Measurements from ENCODE around the gene VWCE.
A peak's percentile ranks its signal among the peaks of the same experiment; 100 is the strongest.

The VWCE gene

GRCh38 chr11:61334434-61335354 lies 39.6 kb upstream of the VWCE start:
- H3K27me3 Mint-ChIP-seq, result no peaks in the 10 kb centered on the region
- no peaks in the 10 kb centered on the region for H3K9me3 Mint-ChIP-seq
- DNase-seq (ENCODE audit: low spot score in 2 of 2) (no peak), ATAC-seq (replicated peaks; ENCODE audit: extremely low read depth, poor library complexity, severe bottlenecking) (no peak)
- H3K4me1 Mint-ChIP-seq, result peaks cover 41% of the 10 kb centered on the region
- peak overlapping the region; percentile 92 for H3K4me3 Mint-ChIP-seq
- no peak overlapping the region for H3K27ac Mint-ChIP-seq (ENCODE audit: low read depth)
- peaks cover 25% of the 10 kb centered on the region for H3K36me3 Mint-ChIP-seq (ENCODE audit: insufficient read depth)

- ATAC-seq (replicated peaks; ENCODE audit: extremely low read depth, poor library complexity, severe bottlenecking), result no peak
- Mint-ChIP-seq H3K9me3 (no peaks in the 10 kb centered on the region), H3K27me3 (no peaks in the 10 kb centered on the region), H3K4me1 (peaks cover 47% of the 10 kb centered on the region), H3K36me3 (ENCODE audit: insufficient read depth) (peaks cover 34% of the 10 kb centered on the region), H3K4me3 (peak overlapping the region; percentile 92), H3K27ac (ENCODE audit: low read depth) (peak overlapping the region; percentile 92)
- peak in 1 of 2 donors; percentile 24 for DNase-seq (ENCODE audit: low spot score in 2 of 2)
Observed at GRCh38 chr11:61333550-61334433, 38.7 kb upstream of the VWCE start.

GRCh38 chr11:61332797-61333549 lies 37.9 kb upstream of the VWCE start, which contains the start of the genes DDB1 and TKFC:
TSS of gene DDB1 (minus strand) at chr11:61333105. CDS start at chr11:61332968, 137 bp downstream.
TSS of gene TKFC (plus strand) at chr11:61333228. CDS start at chr11:61334729, 1,501 bp downstream.
- H3K36me3 Mint-ChIP-seq (ENCODE audit: insufficient read depth), result peaks cover 39% of the 10 kb centered on the region
- ATAC-seq (replicated peaks; ENCODE audit: extremely low read depth, poor library complexity, severe bottlenecking) (peak; percentile 95), DNase-seq (ENCODE audit: low spot score in 2 of 2) (peak; percentile 91 to 96)
- no peaks in the 10 kb centered on the region for H3K27me3 Mint-ChIP-seq
- no peaks in the 10 kb centered on the region for H3K9me3 Mint-ChIP-seq
- peak within 1 kb of the TSS; percentile 92 for H3K4me3 Mint-ChIP-seq
- H3K4me1 Mint-ChIP-seq, result peaks cover 48% of the 10 kb centered on the region
- peak within 1 kb of the TSS; percentile 92 for H3K27ac Mint-ChIP-seq (ENCODE audit: low read depth)

DNA sequence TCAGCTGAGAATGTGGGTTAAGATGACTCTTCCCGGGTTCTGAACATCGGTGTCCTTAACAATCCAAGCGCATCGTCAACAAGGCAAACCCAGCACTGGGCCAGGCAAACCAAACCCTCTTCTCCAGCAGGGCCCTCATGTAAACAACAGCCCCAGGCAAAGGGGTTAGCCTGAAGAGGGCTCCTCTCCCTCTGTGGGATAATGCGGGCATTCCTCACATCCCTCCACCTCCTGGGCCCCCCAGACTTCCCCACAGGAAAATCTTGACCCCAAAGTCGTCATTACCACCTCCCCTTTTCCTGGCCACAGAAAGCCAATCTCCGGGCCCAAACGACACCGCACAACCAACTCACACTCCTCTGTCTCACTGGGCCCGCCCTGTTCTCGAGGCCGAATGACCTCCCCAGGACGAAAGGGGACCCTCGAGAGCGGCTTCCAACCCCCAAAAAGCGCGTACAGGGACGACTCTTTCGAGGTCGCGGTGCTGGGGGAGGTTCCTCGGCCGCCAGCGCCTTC lies 37.2 kb upstream of the VWCE start:
- H3K36me3 Mint-ChIP-seq (ENCODE audit: insufficient read depth), result peaks cover 43% of the 10 kb centered on the region

DNA sequence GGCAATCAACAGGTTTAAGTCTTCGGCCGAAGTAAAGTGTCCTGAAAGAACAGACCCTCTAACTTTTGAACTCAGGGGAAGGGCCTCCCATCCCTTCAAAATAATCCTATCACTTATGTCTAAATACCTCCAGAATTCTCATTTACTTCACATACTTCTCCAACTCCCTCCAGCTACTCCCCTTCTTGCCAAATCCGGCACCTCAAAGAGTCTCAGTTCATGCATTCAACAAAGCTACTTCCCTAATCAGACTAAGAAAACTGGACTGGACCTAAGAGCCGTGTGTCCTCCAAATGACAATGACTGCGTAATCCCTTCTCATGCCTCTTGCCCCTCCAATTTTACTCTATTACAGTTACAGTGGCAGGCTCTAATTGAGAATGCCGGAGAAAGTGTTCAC lies 36.5 kb upstream of the VWCE start:
- Mint-ChIP-seq H3K4me1 (peaks cover 42% of the 10 kb centered on the region), H3K4me3 (peak overlapping the region; percentile 92), H3K27me3 (no peaks in the 10 kb centered on the region), H3K9me3 (no peaks in the 10 kb centered on the region), H3K27ac (ENCODE audit: low read depth) (peak overlapping the region; percentile 92), H3K36me3 (ENCODE audit: insufficient read depth) (peaks cover 48% of the 10 kb centered on the region)
- DNase-seq (ENCODE audit: low spot score in 2 of 2), result no peak
- no peak for ATAC-seq (replicated peaks; ENCODE audit: extremely low read depth, poor library complexity, severe bottlenecking)

More for the DNA sequence above, 37.2 kb upstream of the VWCE start:
- Mint-ChIP-seq H3K4me1 (peaks cover 48% of the 10 kb centered on the region), H3K4me3 (peak overlapping the region; percentile 92), H3K9me3 (no peaks in the 10 kb centered on the region), H3K27me3 (no peaks in the 10 kb centered on the region), H3K27ac (ENCODE audit: low read depth) (peak overlapping the region; percentile 92)
- peak; percentile 1 for ATAC-seq (replicated peaks; ENCODE audit: extremely low read depth, poor library complexity, severe bottlenecking)
- DNase-seq (ENCODE audit: low spot score in 2 of 2), result no peak

DNA sequence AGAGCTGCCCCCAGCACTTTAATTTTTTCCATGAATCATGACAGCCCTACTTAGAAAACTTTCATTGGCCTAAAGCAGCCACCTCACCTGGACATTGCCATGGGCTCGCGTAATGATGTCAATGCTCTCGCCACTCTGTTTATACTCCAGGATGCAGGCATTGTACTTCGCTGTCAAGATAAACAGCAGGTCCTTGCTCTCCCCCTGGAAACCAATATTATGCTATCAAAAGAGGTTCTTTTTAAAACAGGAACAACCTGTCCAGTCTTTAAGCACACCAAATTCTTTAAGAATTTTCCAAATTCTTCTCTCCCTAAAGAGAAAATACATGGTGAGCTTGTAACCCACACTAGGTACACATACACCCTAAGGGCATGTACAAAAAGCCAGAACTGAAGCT lies 34.8 kb upstream of the VWCE start:
- Mint-ChIP-seq H3K4me1 (peaks cover 52% of the 10 kb centered on the region), H3K36me3 (ENCODE audit: insufficient read depth) (peaks cover 59% of the 10 kb centered on the region), H3K9me3 (no peaks in the 10 kb centered on the region), H3K27ac (ENCODE audit: low read depth) (no peak overlapping the region), H3K27me3 (no peaks in the 10 kb centered on the region), H3K4me3 (no peak overlapping the region)
- DNase-seq (ENCODE audit: low spot score in 2 of 2), result no peak
- no peak for ATAC-seq (replicated peaks; ENCODE audit: extremely low read depth, poor library complexity, severe bottlenecking)

DNA sequence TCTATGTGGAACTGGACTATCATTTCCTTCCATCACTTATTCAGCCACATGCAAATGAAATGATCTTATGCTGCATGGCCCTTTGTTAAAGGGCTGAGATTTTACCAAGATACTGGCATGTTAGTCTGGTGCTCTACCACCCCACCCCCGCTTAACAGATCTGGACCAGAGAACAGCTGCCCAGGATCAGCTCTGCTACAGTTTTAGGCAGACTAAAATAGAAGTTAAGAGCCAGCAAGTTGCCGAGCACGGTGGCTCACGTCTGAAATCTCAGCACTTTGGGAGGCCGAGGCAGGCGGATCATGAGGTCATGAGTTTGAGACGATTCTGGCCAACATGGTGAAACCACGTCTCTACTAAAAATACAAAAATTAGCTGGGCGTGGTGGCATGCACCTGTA lies 33.2 kb upstream of the VWCE start:
- no peak for ATAC-seq (replicated peaks; ENCODE audit: extremely low read depth, poor library complexity, severe bottlenecking)
- Mint-ChIP-seq H3K27ac (ENCODE audit: low read depth) (no peak overlapping the region), H3K4me1 (peaks cover 47% of the 10 kb centered on the region), H3K27me3 (no peaks in the 10 kb centered on the region), H3K9me3 (no peaks in the 10 kb centered on the region), H3K4me3 (no peak overlapping the region), H3K36me3 (ENCODE audit: insufficient read depth) (peaks cover 64% of the 10 kb centered on the region)
- DNase-seq (ENCODE audit: low spot score in 2 of 2), result no peak

DNA sequence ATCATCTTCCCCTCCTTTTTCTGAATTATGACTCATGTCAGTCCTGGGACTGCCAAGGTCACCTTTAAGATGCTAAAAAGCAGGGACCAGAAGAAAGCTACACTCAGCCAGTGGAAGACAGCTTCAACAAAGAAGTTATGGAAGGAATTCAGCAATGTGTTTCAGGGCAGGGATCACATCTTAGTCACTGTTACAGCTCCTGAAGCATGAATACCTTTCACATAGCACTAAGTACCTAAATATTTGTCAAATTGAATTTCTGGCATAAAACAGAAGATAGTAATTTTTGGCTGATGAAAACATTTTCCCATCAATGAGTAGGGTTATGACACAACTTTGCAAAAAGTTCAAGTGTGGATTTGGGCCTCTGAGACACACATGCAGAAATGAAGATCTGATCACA lies 32.6 kb upstream of the VWCE start:
- DNase-seq (ENCODE audit: low spot score in 2 of 2) (no peak), ATAC-seq (replicated peaks; ENCODE audit: extremely low read depth, poor library complexity, severe bottlenecking) (no peak)
- H3K4me3 Mint-ChIP-seq, result no peak overlapping the region
- peaks cover 64% of the 10 kb centered on the region for H3K36me3 Mint-ChIP-seq (ENCODE audit: insufficient read depth)
- H3K27me3 Mint-ChIP-seq, result no peaks in the 10 kb centered on the region
- H3K4me1 Mint-ChIP-seq, result peaks cover 41% of the 10 kb centered on the region
- H3K9me3 Mint-ChIP-seq, result no peaks in the 10 kb centered on the region
- no peak overlapping the region for H3K27ac Mint-ChIP-seq (ENCODE audit: low read depth)

DNA sequence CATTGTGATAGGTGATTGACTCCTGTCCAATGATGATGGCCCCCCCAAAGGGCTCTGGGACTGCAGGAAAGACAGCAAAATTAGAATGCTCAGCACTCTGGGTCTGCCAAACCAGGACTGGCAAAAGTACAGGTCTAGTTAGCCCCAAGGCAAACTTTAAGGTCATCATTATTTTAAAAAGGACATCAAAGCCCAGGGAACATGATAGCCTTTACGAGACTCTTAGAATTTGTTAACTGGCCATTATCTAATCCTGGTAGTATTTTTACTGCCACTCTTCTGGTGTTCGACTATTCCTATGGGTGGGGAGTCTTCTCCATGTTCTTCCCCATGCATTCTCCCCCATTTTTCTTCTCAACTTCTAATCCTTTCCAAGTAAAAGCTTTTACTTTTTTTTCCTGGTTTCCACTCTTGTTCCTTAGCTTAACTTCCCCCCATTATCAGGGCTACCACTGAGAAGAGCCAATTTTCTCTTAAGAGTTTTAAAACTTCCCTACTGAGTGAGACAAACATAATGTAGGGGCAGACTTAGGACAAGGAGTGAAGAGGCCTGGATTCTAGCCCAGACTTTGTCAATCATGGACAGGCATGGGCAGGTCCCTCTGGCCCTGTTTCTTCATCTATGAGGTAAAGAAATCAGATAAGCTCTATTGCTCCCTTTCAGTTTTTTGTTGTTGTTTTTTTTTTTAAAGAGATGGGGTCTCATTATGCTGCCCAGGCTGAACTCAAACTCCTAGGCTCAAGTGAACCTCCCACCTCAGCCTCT lies 30.7 kb upstream of the VWCE start:
- Mint-ChIP-seq H3K36me3 (ENCODE audit: insufficient read depth) (peaks cover 79% of the 10 kb centered on the region), H3K4me1 (peaks cover 23% of the 10 kb centered on the region), H3K27ac (ENCODE audit: low read depth) (peak overlapping the region; percentile 81), H3K9me3 (no peaks in the 10 kb centered on the region), H3K27me3 (no peaks in the 10 kb centered on the region), H3K4me3 (no peak overlapping the region)
- no peak for DNase-seq (ENCODE audit: low spot score in 2 of 2)
- ATAC-seq (replicated peaks; ENCODE audit: extremely low read depth, poor library complexity, severe bottlenecking), result no peak

- Mint-ChIP-seq H3K4me1 (no peaks in the 10 kb centered on the region), H3K27ac (ENCODE audit: low read depth) (no peak overlapping the region), H3K27me3 (no peaks in the 10 kb centered on the region), H3K4me3 (no peak overlapping the region), H3K36me3 (ENCODE audit: insufficient read depth) (peaks cover 65% of the 10 kb centered on the region), H3K9me3 (no peaks in the 10 kb centered on the region)
- no peak for ATAC-seq (replicated peaks; ENCODE audit: extremely low read depth, poor library complexity, severe bottlenecking)
- no peak for DNase-seq (ENCODE audit: low spot score in 2 of 2)
Observed at GRCh38 chr11:61315260-61315659, 20.1 kb upstream of the VWCE start.

DNA sequence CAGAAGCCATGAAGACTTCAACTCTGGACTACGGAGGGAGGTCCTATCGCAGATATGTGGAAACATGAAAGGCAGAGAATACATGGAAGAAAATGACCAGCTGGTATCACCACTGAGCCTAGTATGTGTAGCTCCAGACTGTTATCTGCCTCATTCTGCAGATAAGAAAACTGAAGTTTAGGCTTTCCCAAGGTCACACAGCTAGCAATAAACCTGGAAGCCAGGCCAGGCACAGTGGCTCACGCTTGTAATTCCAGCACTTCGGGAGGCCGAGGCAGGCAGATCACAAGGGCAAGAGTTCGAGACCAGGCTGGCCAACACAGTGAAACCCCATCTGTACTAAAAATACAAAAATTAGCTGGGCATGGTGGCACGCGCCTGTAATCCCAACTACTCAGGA lies 15.6 kb upstream of the VWCE start:
- Mint-ChIP-seq H3K4me1 (no peaks in the 10 kb centered on the region), H3K36me3 (ENCODE audit: insufficient read depth) (peaks cover 37% of the 10 kb centered on the region), H3K4me3 (no peak overlapping the region), H3K27ac (ENCODE audit: low read depth) (no peak overlapping the region), H3K9me3 (no peaks in the 10 kb centered on the region), H3K27me3 (no peaks in the 10 kb centered on the region)
- no peak for ATAC-seq (replicated peaks; ENCODE audit: extremely low read depth, poor library complexity, severe bottlenecking)
- no peak for DNase-seq (ENCODE audit: low spot score in 2 of 2)

Data from central memory CD8-positive, alpha-beta T cell (primary cell).